NCI-H748 (cell line): Measurements from ENCODE around the gene ENG.
"Not testable (repeated sequence)": the region's sequence is repeated elsewhere in the genome, so short reads cannot be mapped to it uniquely, and the experiment has no call there.

ENCODE experiments used
- DNase-seq: peaks from one replicate; lab custom pipeline; 2025; ENCODE audit not compliant: unreplicated experiment; lab: John Stamatoyannopoulos, UW

ENG gene

GRCh38 chr9:127846443-127847177 is 7.8 kb downstream of the ENG start:
- DNase-seq = no peak

GRCh38 chr9:127845619-127846018 is 8.8 kb downstream of the ENG start:
- DNase-seq = not testable (repeated sequence)

GRCh38 chr9:127844821-127845359 is 9.6 kb downstream of the ENG start:
- DNase-seq = no peak

GRCh38 chr9:127841087-127841835 is 13.2 kb downstream of the ENG start:
- no peak for DNase-seq

GRCh38 chr9:127838375-127839078 is 15.9 kb downstream of the ENG start:
- no peak for DNase-seq

- DNase-seq = no peak
Observed at GRCh38 chr9:127837346-127837745, 17.1 kb downstream of the ENG start.

GRCh38 chr9:127836561-127836960 is 17.9 kb downstream of the ENG start:
- DNase-seq = not testable (repeated sequence)

- no peak for DNase-seq
Observed at GRCh38 chr9:127835991-127836516, 18.4 kb downstream of the ENG start.

GRCh38 chr9:127833555-127833954 is 20.9 kb downstream of the ENG start:
- DNase-seq = no peak

- no peak for DNase-seq
Observed at GRCh38 chr9:127832248-127832647, 22.2 kb downstream of the ENG start.

- no peak for DNase-seq
Observed at GRCh38 chr9:127829205-127829906, 25.1 kb downstream of the ENG start.

GRCh38 chr9:127828262-127829031 is 26.0 kb downstream of the ENG start:
- peak; percentile 76 for DNase-seq

GRCh38 chr9:127826253-127826913 is 28.1 kb downstream of the ENG start:
- no peak for DNase-seq

- peak; percentile 62 for DNase-seq
Observed at GRCh38 chr9:127825319-127826051, 29.0 kb downstream of the ENG start.

GRCh38 chr9:127822108-127822507 is 32.4 kb downstream of the ENG start:
- DNase-seq = no peak

GRCh38 chr9:127818574-127818973 is 35.9 kb downstream of the ENG start:
- DNase-seq = no peak

- DNase-seq = no peak
Observed at GRCh38 chr9:127817881-127818434, 36.5 kb downstream of the ENG start.

GRCh38 chr9:127816728-127817127 is 37.7 kb downstream of the ENG start:
- no peak for DNase-seq

- DNase-seq = no peak
Observed at GRCh38 chr9:127816362-127816725, 38.1 kb downstream of the ENG start.
